Transverse colon (tissue), 3 donors: ENCODE measurements around the gene PIK3AP1.

Experiments used
- CTCF ChIP-seq, 5 experiments: fragments of 200-600 bp in 3 of 5; fragments of 450-650 bp in 2 of 5; sonication (generic) in 3 of 5; IDR thresholded peaks; 1 replicate in 2 of 5; 2 replicates in 3 of 5; pipeline ENCODE4 v1.5.1; 2016 to 2017; ENCODE audit warnings: antibody characterized with exemption in 5 of 5, inconsistent platforms in 3 of 5, mild to moderate bottlenecking in 2 of 5, moderate library complexity in 1 of 5
- EP300 ChIP-seq: sonication (generic); formaldehyde crosslinking; IDR thresholded peaks from one replicate; pipeline ENCODE4 v1.6.1; 2017; ENCODE audit warnings: antibody characterized with exemption, low read depth
- POLR2A ChIP-seq: fragments of 450-650 bp; IDR thresholded peaks from one replicate; pipeline ENCODE4 v1.6.1; 2016; ENCODE audit warnings: antibody characterized with exemption, mild to moderate bottlenecking, moderate library complexity

- TF ChIP-seq EP300, result no peak
- TF ChIP-seq POLR2A, result no peak
- TF ChIP-seq CTCF (IDR thresholded peaks at IDR 0.05), result no peak
These were observed 159.1 kb downstream of the PIK3AP1 start for GRCh38 chr10:96560966-96561887.
